ENCODE results near the gene FAM9A.
"Not testable (repeated sequence)": the region's sequence is repeated elsewhere in the genome, so short reads cannot be mapped to it uniquely, and the experiment has no call there.

The FAM9A gene

DNA sequence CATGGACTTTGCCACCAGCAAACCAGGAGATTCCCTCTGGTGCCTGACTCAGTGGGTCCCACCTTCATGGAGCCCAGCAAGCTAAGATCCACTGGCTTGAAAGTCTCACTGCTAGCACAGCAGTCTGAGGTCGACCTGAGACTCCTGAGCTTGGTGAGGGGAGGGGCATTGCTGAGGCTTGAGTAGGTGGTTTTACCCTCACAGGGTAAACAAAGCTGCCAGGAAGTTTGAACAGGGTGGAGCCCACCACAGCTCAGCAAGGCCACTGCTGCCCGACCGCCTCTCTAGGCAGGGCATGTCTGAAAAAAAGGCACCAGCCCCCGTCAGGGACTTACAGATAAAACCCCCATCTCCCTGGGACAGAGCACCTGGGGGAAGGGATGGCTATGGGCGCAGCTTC, 28.1 kb downstream of the FAM9A start:
- H3K27me3 ChIP-seq (ENCODE audit: insufficient read depth, low read depth) = no peaks in the 10 kb centered on the region
- H3K79me2 ChIP-seq (ENCODE audit: insufficient read depth, low read depth) = no peaks in the 10 kb centered on the region
- TF ChIP-seq, protein P1, sequence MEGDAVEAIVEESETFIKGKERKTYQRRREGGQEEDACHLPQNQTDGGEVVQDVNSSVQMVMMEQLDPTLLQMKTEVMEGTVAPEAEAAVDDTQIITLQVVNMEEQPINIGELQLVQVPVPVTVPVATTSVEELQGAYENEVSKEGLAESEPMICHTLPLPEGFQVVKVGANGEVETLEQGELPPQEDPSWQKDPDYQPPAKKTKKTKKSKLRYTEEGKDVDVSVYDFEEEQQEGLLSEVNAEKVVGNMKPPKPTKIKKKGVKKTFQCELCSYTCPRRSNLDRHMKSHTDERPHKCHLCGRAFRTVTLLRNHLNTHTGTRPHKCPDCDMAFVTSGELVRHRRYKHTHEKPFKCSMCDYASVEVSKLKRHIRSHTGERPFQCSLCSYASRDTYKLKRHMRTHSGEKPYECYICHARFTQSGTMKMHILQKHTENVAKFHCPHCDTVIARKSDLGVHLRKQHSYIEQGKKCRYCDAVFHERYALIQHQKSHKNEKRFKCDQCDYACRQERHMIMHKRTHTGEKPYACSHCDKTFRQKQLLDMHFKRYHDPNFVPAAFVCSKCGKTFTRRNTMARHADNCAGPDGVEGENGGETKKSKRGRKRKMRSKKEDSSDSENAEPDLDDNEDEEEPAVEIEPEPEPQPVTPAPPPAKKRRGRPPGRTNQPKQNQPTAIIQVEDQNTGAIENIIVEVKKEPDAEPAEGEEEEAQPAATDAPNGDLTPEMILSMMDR (conservative IDR thresholded peaks at IDR 0.05; ENCODE audit: low read depth, low read length) = no peak
- no peak overlapping the region for H3K4me3 ChIP-seq (IDR thresholded peaks at IDR 0.05; ENCODE audit: insufficient read depth, low read depth, low read length)
- H3K27ac ChIP-seq = no peak overlapping the region
- no peak overlapping the region for H2AFZ ChIP-seq (ENCODE audit: low read depth)
- H3K9ac ChIP-seq = no peak overlapping the region
- H4K20me1 ChIP-seq (ENCODE audit: insufficient read depth) = no peaks in the 10 kb centered on the region
- no peak overlapping the region for H3K4me2 ChIP-seq
- no peaks in the 10 kb centered on the region for H3K4me1 ChIP-seq (ENCODE audit: low read depth, poor library complexity, severe bottlenecking)
- no peaks in the 10 kb centered on the region for H3K36me3 ChIP-seq (ENCODE audit: insufficient read depth)

DNA sequence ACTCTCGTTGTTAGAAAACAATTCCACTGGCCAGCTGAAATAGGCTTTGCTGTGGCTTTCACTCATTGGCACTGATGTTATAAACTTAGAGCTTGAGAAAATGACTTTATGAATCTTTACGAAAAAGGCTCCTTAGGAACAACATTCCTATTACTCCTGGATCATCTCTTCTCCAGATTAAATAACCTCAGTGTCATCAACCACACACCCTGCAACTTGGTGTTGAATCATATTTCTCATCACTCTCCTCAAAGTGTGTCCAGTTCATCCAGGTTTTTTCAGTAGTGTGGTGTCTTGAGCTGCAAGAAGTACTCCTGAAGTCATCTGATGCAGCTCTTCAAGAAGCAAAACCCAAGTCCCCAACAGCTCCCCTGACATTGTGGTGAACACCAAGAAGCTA, 41.2 kb downstream of the FAM9A start:
- Histone ChIP-seq H3K36me3 (ENCODE audit: insufficient read depth) (no peaks in the 10 kb centered on the region), H3K4me3 (IDR thresholded peaks at IDR 0.05; ENCODE audit: insufficient read depth, low read depth, low read length) (no peak overlapping the region), H3K9ac (no peak overlapping the region), H3K79me2 (ENCODE audit: insufficient read depth, low read depth) (no peaks in the 10 kb centered on the region), H3K4me2 (no peak overlapping the region), H3K4me1 (ENCODE audit: low read depth, poor library complexity, severe bottlenecking) (no peaks in the 10 kb centered on the region), H2AFZ (ENCODE audit: low read depth) (no peak overlapping the region), H3K27me3 (ENCODE audit: insufficient read depth, low read depth) (no peaks in the 10 kb centered on the region), H3K27ac (no peak overlapping the region), H4K20me1 (ENCODE audit: insufficient read depth) (no peaks in the 10 kb centered on the region)
- TF ChIP-seq, protein P1 (conservative IDR thresholded peaks at IDR 0.05; ENCODE audit: low read depth, low read length) = no peak

DNA sequence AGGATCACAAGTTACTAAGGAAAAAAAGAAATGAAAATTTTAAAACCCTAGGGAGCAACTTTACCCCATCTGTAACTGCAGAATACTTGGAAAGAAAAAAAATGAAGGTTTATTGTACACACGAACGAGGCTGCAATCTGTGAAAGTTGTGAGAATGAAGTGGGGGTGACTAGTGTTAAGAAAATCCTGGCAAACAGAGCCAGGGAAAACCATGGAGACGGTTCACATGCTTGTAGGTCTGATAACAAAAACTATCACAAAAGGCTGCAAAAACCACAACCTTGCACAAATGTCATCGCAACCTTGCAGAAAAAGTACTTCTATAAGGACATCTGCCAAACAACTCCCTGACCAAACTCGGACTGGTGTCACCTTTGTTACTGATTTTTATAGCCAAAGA, 42.5 kb downstream of the FAM9A start:
- H3K27ac ChIP-seq; H3K4me1 ChIP-seq (ENCODE audit: low read depth, poor library complexity, severe bottlenecking); H3K79me2 ChIP-seq (ENCODE audit: insufficient read depth, low read depth); H4K20me1 ChIP-seq (ENCODE audit: insufficient read depth); H2AFZ ChIP-seq (ENCODE audit: low read depth); H3K36me3 ChIP-seq (ENCODE audit: insufficient read depth); H3K4me3 ChIP-seq (IDR thresholded peaks at IDR 0.05; ENCODE audit: insufficient read depth, low read depth, low read length); H3K27me3 ChIP-seq (ENCODE audit: insufficient read depth, low read depth); H3K4me2 ChIP-seq; H3K9ac ChIP-seq: not testable (repeated sequence)

DNA sequence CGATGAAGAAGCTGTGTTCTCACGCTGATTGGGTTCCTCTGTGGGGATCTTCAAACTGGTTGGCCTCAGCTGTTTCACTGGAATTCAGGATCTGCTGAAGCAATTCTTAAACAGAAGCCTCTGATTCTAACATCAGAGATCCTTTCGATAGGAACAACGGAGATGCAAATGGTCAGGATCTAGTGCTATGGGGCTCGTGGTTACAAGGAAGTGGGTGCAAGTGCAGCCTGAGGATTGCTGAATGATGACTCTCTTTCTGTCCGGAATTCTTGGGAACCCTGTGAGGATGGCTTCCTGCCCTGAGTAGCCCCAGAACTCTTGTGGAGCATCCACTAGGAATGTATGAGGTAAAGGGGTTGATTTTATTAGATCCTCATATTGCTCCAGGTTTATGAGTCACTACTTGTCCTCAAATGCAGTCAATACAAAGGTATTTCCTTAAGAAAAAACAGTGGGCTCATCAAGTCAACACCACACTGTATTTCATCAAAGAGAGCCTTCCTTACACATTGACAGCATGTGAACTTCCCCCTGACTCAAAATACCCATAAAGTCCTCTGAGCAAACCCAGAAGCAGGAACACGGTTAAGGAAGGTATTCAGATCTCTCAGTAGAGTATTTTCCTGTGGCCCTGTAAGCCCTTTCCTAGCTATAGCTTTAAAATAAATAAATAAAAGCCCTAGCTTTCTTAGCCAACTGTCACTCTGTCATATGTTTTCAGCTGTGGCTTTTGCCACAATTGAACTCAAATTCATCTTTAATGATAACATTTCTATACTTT, 43.4 kb downstream of the FAM9A start:
- H3K4me2 ChIP-seq; H4K20me1 ChIP-seq (ENCODE audit: insufficient read depth); H2AFZ ChIP-seq (ENCODE audit: low read depth); H3K79me2 ChIP-seq (ENCODE audit: insufficient read depth, low read depth); H3K36me3 ChIP-seq (ENCODE audit: insufficient read depth); H3K27me3 ChIP-seq (ENCODE audit: insufficient read depth, low read depth); H3K27ac ChIP-seq; H3K9ac ChIP-seq; H3K4me3 ChIP-seq (IDR thresholded peaks at IDR 0.05; ENCODE audit: insufficient read depth, low read depth, low read length); H3K4me1 ChIP-seq (ENCODE audit: low read depth, poor library complexity, severe bottlenecking): not testable (repeated sequence)

DNA sequence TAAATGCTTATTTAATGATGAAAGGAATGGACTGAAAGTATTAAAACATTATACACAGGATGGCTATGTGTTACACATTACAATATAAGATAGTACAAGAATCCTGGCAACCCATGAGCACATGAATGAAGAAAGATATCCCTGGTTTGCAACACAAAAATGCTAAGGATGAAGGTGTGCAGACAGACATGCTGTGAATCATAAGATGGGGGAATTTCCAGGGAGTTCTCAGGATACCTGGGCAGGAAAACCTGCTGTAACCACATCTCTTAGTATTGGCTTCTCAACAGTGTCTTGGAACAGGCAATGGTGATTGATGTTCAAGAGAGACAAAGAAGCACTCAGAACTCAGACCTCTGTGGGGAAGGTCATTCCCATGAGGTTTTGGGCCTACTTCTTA, 45.4 kb downstream of the FAM9A start:
- no peak overlapping the region for H3K4me2 ChIP-seq
- H3K79me2 ChIP-seq (ENCODE audit: insufficient read depth, low read depth) = no peaks in the 10 kb centered on the region
- H3K9ac ChIP-seq = no peak overlapping the region
- no peak overlapping the region for H2AFZ ChIP-seq (ENCODE audit: low read depth)
- H3K27me3 ChIP-seq (ENCODE audit: insufficient read depth, low read depth) = no peaks in the 10 kb centered on the region
- TF ChIP-seq, protein P1 (conservative IDR thresholded peaks at IDR 0.05; ENCODE audit: low read depth, low read length) = no peak
- no peak overlapping the region for H3K4me3 ChIP-seq (IDR thresholded peaks at IDR 0.05; ENCODE audit: insufficient read depth, low read depth, low read length)
- no peaks in the 10 kb centered on the region for H4K20me1 ChIP-seq (ENCODE audit: insufficient read depth)
- no peak overlapping the region for H3K27ac ChIP-seq
- no peaks in the 10 kb centered on the region for H3K4me1 ChIP-seq (ENCODE audit: low read depth, poor library complexity, severe bottlenecking)
- H3K36me3 ChIP-seq (ENCODE audit: insufficient read depth) = no peaks in the 10 kb centered on the region
